ENCODE results near the gene ASPG. TPM values are rescaled to one million over a fixed set of nuclear protein-coding genes. Genes with fewer than 3 reads are reported as not detected.

The ASPG gene
- total and polyA plus RNA-seq, 2 donors (not counting 3 experiments of a cell fraction or from before 2014, with no cell fraction given): not detected

DNA sequence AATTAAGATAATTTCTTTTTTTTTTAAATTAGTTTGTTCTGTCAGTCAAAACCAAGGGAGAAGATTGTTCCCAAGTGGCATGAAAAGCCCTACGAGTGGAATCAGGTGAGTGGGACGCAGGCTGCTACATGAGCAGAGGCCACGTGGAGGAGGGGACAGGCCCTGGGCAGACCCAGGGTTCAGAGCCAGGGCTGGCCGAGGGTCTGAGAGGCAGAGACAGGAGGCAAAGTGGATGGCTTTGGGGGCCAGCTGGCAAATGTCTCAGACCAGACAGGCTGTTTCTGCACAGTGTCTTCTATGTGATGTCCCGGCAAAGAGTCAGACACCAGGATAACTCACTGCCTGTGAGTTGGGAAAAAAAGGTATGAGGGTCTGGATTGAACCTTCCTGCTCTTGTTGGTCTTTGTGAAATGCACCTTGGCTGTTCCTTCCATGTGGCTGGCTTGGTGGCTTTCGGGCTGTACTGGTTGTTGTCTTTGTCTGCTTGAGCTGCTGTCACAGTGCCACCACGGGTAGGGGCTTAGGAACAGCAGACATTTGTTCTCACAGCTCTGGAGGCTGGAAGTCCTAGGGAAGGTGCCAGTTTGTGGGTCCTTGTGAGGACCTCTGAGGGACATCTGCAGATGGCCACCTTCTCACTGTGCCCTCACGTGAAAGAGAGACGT, 35.8 kb upstream of the ASPG start:
- CTCF ChIA-PET: interaction anchor here (1.4 kb wide), 1 partner anchor 12 kb away, joined by 3 read pairs; no protein-coding TSS in a partner anchor
- Histone ChIP-seq H3K4me2 (ENCODE audit: insufficient read depth, low read length) (no peak overlapping the region), H2AFZ (ENCODE audit: low read depth, low read length) (no peak overlapping the region), H3K36me3 (ENCODE audit: control insufficient read depth in 2 of 2, extremely low read depth in 1 of 2, insufficient read depth in 2 of 2, low read length in 2 of 2) (no peaks in the 10 kb centered on the region), H3K27me3 (ENCODE audit: control insufficient read depth in 2 of 2, insufficient read depth in 2 of 2, low read length in 2 of 2) (no peaks in the 10 kb centered on the region), H3K9me1 (replicated peaks; ENCODE audit: control insufficient read depth, extremely low read depth, insufficient read depth, low read length) (no peaks in the 10 kb centered on the region), H3K79me2 (ENCODE audit: control insufficient read depth, insufficient read depth, low read length) (no peaks in the 10 kb centered on the region), H3K9ac (replicated peaks; ENCODE audit: extremely low read depth, insufficient read depth, low read length) (no peak overlapping the region), H4K20me1 (replicated peaks; ENCODE audit: control insufficient read depth, extremely low read depth, insufficient read depth, low read length) (no peaks in the 10 kb centered on the region), H3K4me1 (ENCODE audit: control insufficient read depth, extremely low read depth, insufficient read depth, low read length) (no peaks in the 10 kb centered on the region), H3K4me3 (replicated peaks in 1 of 3; ENCODE audit: insufficient read depth in 1 of 3, low read depth in 1 of 3, low read length in 3 of 3) (no peak overlapping the region), H3K9me3 (replicated peaks; ENCODE audit: control insufficient read depth, insufficient read depth, low read length) (no peaks in the 10 kb centered on the region), H3K27ac (ENCODE audit: insufficient read depth, low read depth, low read length) (no peak overlapping the region)
- dilution Hi-C loops (cut with MboI; ENCODE audit: extremely low pct_ligation_motif_present, low sequenced_read_pairs) (no loop called here), intact Hi-C loops (cut with micrococcal nuclease) (no loop called here)
- FAIRE-seq (no peak), DNase-seq (ENCODE audit: low read depth, low spot score) (no peak)
- no TSS peak for BruUV-seq (replicated peaks)
- no peak for TF ChIP-seq POLR2A (IDR thresholded peaks at IDR 0.05; ENCODE audit: low read depth, low read length)
- TF ChIP-seq EZH2 (IDR thresholded peaks at IDR 0.05; ENCODE audit: borderline replicate concordance, low read depth, low read length, severe bottlenecking): no peak
- TF ChIP-seq MYC (IDR thresholded peaks at IDR 0.05; ENCODE audit: low read depth, low read length): no peak
- TF ChIP-seq FOS (IDR thresholded peaks at IDR 0.05; ENCODE audit: borderline replicate concordance, insufficient read depth, low read length): no peak
- TF ChIP-seq JUN (IDR thresholded peaks at IDR 0.05; ENCODE audit: borderline replicate concordance, insufficient read depth, insufficient read length, low read depth): no peak
- TF ChIP-seq, protein P1, sequence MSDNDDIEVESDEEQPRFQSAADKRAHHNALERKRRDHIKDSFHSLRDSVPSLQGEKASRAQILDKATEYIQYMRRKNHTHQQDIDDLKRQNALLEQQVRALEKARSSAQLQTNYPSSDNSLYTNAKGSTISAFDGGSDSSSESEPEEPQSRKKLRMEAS (IDR thresholded peaks at IDR 0.05; ENCODE audit: insufficient read depth, insufficient read length): no peak
- TF ChIP-seq POLR2AphosphoS5 (IDR thresholded peaks at IDR 0.05; ENCODE audit: insufficient read depth, low read depth, low read length): no peak
- no peak for TF ChIP-seq GATA2 (IDR thresholded peaks at IDR 0.05; ENCODE audit: insufficient read depth, insufficient read length, low read depth, low read length)
- TF ChIP-seq, protein P2, sequence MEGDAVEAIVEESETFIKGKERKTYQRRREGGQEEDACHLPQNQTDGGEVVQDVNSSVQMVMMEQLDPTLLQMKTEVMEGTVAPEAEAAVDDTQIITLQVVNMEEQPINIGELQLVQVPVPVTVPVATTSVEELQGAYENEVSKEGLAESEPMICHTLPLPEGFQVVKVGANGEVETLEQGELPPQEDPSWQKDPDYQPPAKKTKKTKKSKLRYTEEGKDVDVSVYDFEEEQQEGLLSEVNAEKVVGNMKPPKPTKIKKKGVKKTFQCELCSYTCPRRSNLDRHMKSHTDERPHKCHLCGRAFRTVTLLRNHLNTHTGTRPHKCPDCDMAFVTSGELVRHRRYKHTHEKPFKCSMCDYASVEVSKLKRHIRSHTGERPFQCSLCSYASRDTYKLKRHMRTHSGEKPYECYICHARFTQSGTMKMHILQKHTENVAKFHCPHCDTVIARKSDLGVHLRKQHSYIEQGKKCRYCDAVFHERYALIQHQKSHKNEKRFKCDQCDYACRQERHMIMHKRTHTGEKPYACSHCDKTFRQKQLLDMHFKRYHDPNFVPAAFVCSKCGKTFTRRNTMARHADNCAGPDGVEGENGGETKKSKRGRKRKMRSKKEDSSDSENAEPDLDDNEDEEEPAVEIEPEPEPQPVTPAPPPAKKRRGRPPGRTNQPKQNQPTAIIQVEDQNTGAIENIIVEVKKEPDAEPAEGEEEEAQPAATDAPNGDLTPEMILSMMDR (IDR thresholded peaks at IDR 0.05; ENCODE audit: extremely low read depth in 1 of 2, insufficient read depth in 1 of 2, low read depth in 1 of 2, low read length in 2 of 2): no peak
- POLR2A ChIA-PET: no interaction called here

All from endothelial cell of umbilical vein (primary cell).